NK-92 treated with Interleukin-12 subunit alpha and Interleukin-12 subunit beta, amount 100 ng/mL, for 24 hours (cell line): Measurements from ENCODE around the gene SMAD7.

ENCODE experiments used
- DNase-seq: peaks from one replicate; lab custom pipeline; 2025; lab: John Stamatoyannopoulos, UW

SMAD7 gene

DNA sequence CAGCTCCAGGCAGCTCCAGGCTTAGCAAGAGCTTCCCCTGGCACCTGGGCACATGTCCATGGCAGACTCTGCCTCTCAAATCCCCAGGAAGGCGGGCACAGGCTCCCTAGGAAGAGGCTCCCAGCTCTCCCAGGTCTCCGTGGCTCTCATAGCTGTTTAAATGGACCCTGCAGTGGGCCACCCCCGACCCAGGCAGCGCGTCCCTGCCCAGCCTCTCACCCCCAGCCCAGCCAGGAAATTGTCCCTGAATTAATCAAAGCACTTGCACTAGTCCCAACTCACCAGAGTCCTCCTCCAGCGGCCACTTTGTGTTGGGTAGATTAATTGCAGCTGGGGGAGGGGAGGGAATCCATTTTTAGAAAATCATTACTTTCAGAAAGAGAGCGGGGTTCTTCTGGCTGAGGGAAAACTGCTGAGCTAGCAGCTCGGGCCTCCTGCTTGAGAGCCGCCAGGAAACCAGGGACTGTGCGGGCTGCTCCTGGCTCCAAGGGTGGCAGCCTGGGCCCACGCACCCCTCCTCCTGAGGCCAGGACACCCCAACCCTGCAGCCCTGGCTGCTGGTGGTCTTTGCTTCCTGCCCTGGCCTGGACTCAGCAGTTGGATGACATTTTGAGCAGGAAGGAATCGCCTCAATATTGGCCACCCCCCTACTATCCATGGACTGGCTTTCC, 36.0 kb downstream of the SMAD7 start:
- DNase-seq, result no peak

DNA sequence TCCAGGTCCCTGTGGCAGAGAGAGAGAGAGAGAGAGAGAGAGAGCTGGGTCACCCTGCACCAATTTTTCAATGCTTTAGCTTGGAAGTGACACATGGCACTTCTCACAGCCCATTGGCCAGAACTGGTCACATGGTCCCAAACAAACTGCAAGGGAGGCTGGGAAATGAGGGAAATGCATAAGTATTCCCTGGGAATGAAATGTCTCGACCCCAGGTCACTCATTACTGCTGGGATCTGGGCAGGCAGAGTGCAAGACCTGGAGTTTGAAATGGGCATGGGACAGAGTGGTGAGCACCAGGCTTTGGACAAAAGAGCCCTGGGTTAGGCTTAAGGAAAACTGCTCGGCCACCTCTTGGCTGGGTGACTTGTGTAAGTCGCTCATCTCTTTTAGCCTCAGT, 37.0 kb downstream of the SMAD7 start:
- DNase-seq, result no peak

DNA sequence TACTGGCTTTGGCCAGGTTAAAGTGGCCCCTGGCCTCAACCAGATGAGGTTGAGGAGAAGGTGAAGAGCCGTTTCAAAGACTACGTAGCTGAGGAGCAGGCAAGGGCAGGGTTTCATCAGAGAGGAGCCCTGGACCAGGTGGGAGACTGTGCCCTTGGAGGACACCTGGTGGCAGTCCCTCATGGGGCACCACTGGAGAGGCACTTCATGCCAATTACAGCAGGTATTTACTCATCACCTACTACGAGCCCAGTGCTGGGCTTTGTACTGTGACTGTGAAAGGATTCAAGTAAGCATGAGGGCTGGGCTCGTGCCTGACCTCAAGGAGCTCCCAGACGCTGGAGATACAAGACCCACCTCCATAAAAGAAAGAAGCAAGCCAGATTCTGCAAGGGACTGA, 37.6 kb downstream of the SMAD7 start:
- peak; percentile 38 for DNase-seq

DNA sequence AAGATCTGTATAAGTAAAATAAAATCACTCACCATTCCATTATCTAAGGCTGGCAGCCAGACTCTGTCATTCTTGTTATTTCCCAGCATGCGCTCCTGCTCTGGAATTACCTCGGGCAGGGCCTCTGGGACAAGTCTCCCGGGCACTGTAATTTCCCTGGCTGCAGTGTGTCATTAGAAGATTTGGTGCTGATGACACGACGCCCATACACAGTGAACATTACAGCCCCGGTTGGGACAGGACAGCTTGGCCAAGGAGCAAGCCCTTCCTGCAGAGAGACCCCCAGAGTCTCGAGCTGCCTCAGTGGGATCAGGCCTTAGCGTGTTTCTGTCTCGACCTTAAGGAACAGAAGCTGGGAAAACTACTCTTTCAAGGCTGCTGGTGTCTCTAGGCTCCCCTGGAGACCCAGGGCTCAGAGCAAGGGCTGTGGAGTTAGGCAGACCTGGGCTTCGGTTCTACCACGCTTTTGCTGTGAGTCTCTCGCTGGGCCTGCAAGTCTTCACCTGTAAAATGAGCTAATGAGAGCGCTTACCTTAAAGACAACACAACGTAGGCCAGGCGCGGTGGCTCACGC, 39.7 kb downstream of the SMAD7 start:
- DNase-seq, result no peak

DNA sequence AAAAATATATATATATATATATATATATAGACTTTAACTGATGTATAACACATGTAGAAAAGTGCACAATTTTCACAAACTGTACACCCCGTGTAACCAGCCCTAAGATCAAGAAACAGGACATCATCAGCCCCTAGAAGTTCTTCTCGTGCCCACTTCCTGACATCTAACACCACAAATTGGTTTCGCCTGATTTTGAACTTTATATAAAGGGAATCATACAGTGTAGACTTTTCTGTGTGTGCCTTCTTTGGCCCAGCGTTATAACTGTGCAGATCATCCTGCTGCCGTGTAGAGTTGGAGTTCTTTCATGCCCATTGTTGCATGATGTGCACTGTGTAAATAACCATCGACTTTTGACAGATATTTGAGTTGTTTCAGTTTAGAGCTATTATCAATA, 41.0 kb downstream of the SMAD7 start:
- no peak for DNase-seq

DNA sequence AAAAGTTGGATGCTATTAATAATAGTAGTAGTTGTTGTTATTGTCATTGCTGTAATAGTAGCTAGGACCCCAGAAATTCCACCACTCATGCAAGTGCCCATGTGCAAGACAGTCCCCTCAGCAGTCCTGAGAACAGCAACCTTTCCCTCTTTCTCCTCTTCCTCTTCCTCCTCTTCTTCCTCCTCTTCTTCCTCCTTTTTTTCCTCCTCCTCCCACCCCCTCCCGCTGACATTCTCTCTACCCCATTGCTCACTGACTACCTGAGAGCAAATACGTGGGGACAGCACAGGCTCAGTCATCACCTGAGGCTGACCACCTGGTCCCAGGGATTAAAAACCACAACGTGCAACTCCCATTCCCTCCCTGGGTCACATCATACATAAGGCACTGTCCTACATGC, 41.8 kb downstream of the SMAD7 start:
- DNase-seq, result no peak

DNA sequence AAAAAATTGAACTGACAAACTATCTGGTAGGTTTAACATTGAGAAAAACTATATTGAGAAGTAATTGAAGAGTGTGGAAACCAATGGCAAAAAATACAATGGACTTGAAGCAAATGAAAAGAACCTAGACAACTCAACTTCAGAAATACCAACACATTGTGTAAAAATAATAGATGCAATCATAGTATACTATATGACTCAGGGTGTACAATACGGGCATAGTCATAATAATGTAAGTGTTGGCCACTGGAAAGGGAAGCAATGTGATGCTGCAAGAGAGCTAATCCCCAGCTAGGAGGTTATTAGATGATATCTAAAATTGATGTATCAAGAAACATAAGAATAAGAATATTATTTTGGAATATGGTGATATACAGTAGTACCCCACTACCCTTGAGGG, 45.3 kb downstream of the SMAD7 start:
- DNase-seq, result no peak

DNA sequence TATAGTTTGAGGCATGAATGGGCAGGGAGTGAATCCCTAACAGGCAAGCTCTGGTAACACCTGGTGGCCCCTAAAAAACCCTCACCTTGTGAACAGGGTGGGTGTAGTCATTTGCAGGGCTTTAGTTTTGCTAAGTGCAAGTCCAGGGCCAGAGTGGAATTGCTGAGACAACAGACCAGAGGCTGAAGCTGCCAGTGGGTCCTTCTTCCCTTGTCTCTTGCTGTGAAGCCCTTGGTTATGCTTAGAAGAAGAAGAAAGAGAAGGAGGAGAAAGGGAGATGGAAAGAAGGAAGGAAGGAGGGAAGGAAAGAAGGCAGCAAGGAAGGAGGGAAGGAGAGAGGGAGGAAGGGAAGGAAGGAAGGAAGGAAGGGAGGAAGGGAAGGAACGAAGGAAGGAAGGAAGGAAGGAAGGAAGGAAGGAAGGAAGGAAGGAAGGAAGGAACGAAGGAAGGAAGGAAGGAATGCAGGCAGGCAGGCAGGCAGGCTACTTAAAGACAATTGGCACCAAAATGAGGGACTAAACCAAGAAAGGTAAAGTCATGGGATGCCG, 45.8 kb downstream of the SMAD7 start:
- DNase-seq, result no peak

DNA sequence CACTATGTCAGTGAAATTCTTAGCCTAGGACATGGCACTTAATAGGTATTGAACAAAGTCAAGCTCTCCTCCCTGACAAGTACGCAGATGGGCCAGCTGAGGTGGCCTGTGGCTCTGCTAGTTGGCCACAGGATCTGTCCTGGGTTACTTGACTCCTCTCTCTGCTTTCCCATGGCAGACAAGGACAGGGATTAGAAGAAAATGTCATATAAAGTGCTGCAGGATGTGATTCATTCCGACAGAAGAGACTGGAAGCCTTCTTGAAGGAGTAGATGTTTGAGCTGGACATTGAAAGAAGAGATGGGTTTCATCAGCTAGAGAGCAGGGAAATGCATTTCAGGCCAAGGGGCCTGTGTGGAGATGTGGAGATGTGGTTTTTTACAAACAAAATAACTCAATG, 46.7 kb downstream of the SMAD7 start:
- no peak for DNase-seq

DNA sequence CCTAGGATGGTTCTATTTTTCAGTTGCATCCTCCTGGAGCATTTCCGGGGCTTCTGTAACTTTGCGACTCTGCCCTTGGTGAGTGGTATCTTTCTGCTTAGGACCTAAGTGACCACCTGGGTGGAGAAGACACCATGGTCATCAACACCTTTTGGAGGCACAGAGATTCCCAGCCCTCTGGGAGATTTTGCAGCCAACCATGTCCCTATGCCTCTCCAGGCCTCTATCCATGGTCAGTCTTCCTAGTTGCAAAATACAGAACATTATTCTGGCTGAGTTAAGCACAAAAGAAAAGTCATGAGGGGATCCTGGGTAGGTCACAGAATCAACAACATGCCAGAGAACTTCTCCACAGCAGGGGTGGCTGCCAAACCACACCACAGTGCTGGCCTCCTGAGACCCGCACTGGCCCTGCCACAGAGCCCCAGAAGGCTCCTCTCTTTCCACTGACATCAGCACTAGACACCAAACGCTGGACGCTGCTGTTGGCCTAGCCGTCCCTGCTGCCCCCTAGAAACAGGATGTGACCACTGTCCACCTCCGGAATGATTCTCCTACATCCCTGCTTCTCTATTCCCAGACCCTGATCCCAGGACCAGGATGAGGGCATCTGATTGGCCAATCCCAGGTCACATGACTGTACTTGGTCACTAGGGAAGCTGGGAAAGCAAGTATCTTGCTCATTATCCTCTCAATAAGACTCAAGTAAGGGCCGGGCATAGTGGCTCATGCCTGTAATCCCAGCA, 47.7 kb downstream of the SMAD7 start:
- no peak for DNase-seq

DNA sequence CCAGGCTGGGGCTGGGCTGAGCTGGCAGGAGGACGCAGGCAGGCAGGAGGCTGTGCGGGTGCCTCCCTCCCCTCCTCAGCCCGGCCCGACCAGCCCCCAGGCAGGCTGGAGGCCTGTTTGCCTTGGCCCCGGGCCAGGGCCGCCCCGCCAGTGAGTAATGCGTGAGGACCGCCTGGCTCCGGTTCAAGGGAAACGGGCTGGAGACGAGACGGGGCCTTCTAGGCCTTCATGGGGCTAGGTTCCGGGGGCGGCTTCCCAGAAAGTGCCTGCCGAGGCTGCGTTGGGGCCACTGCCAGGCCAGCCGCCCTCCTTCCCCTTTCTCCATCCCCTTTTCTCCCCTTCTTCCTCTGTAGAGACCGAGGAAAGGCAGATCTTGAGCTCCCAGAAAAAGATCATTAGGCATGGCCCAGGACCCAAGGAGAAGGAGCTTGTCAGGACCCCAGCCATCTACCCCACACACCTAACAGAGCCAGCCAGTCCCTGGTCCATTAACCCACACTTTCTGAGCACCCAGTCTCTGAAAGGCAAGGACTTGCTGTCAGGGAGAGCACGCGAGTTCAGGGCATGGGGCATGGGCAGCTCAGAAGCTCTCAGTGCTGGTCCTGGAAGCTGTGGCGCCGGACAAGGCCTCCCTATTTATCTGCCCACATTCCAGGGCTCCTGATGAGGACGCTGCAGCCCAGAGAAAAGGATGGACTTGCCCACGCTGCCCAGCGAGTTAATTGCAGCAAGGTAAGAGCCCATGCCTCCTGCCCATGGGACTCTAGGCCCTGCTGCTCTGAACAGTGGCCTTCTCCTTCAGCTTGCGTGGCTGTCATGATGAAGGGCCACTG, 48.5 kb downstream of the SMAD7 start:
- DNase-seq, result no peak

DNA sequence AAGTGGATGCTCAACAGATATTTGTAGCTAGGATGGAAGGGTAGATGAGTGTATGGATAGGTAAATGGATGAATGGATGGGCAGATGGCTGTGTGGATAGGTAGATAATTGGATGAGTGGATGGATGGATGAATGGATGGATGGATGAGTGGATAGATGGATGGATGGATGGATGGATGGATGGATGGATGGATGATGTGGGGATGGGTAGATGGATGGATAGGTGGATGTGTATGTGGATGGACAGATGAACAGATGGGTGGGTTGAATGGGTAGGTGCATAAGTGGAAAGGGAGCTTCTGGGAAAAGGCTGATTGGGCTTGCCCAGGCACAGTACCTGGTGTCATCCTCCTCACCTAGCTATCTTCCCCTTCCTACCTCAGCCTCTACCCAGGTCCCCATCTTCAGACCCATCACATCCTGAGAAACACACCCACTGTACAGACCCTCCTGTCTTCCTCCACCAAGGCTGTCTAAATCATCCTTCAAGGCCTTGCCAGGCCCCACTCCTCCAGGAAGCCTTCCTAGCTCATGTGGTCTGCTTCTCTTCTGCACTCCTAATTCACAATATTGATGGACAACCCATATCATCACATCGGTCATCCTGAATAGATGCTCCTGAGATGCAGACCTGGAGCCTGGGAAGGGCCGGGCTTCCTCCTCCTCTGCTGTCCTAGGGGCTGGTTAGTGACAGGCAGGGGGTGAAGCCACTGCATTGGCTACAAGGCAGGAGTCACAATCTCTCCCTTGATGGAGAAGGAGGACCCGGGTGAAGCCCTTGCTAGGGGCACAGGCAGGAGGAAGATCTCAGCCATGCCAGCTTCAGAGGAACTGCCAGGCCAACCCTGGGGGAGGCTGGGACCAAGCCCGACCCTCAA, 49.4 kb downstream of the SMAD7 start:
- no peak for DNase-seq

DNA sequence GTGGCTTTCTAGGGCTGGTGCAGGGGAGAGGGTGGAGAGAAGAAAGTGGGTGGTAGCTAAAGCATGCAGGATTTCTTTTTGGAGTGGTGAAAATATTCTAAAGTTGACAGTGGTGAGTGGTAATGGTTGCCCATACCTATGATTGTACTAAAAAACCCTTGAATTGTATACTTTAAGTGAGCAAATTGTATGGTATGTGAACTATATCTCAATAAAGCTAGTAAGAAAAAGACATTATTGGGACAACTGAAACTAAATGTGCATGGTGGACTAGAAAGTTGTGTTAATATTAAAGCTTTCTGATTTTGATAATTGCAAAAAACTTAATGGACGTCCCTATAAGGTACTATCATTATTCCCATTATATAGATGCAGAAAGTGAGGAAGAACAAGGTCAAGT, 50.3 kb downstream of the SMAD7 start:
- DNase-seq, result no peak

DNA sequence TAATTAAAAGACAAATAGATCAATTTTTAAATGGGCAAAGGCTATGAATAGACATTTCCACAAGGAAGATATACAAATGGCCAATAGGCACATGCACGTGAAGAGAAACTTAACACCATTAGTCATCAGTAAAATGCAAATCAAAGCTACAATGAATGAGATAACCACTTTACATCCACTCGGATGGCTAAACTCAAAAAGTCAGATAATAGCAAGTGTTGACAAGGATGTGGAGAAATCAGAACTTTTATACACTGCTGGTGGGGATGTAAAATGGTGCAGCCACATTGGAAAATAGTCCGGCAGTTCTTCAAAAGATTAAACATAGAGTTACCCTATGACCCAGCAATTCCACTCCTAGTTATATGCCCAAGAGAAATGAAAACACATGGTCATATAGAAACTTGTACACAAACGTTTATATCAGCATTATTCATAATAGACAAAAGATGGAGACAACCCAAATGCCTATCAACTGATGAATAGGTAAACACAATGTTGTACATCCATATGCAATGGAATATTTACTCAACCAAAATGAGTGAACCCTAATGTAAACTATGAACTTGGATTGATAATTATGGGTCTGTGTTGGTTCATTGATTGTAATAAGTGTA, 51.1 kb downstream of the SMAD7 start:
- no peak for DNase-seq

DNA sequence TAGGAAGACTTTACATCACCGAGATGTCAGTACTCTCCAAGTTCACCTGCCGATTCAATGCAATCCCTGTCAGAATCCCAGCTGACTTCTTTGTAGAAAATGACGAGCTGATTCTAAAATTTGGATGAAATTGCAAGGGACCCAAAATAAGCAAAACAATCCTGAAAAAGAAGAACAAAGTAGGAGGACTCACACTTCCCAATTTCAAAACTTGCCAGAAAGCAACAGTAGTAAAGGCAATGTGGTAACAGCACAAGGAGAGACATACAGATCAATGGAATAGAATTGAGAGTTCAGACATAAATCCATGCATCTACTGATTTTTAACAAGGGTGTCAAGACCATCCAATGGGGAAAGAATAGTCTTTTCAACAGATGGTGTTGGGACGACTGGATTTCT, 52.2 kb downstream of the SMAD7 start:
- DNase-seq, result no peak

DNA sequence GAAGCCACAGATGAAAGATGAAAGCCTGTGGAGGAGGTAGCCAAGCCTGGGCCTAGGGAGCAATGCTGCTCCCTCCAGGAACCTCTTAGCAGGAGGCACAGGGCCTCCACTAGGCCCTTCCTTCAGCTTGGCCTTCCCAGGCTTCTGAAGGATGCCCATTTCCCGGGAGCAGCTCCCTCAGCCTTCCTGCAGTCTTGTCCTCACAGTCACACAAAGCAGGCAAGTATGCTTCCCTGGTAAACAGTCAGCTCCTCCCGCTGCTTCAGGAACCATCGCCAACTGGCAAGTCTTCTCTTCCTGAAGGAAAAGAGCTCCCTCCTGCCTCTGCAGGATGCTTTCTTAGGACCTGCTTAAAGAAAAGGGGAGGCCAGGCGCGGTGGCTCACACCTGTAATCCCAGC, 53.2 kb downstream of the SMAD7 start:
- DNase-seq, result no peak

DNA sequence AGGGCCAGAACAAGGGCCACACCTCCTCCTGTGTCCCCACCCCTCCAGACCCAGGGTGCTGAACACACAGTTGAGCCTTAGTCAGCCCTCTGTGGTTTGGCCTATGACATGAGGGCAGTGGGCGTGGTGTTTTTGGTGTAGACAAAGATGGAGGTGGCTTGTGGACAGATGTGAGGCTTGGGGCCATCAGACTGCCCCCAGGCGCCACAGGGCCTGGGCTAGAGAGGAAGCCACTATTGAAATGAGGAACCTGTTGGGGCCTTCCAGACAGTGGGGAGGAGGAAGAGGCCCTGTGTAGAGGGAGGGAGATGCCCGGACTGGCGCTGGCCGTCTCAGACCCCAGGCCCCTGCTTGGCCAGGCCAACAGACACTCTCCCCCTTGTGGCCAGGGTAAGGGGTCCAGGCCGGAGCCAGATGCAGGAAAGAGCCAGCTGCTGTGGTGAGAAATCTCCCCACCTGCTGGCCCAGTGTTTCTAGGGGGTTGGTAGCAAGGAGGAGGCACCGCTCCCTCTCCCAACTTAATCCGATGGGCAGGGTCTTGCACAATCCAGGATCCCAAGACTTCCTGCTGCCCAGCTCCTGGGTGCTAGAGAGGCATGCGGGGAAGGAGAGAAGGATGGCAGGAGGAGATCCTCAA, 53.8 kb downstream of the SMAD7 start:
- peak; percentile 19 for DNase-seq

DNA sequence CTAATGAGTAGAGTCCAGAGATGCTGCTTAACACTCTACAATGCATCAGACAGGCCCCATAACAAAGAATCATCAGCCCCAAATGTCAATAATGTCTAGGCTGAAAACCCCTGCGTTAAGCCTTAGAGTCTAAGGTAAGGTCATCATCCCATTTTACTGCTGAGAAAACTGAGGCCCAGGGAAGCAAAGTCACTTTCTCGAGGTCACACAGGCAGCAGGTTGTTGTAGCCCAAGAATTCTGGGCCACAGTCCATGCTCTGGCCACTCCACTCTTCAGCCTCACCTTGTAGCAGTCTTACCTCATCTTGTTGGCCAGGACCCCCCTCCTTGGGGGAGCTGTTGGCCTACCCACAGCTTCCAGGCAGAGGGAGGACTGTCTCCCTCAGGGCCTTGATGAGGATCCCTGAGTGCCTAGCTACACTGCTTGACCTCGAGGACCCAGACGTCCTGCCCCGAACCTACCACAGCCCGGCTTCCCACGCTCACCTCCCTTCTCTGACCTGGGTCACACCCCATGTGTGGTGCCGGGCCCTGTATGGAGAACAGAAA, 54.4 kb downstream of the SMAD7 start:
- DNase-seq, result no peak

DNA sequence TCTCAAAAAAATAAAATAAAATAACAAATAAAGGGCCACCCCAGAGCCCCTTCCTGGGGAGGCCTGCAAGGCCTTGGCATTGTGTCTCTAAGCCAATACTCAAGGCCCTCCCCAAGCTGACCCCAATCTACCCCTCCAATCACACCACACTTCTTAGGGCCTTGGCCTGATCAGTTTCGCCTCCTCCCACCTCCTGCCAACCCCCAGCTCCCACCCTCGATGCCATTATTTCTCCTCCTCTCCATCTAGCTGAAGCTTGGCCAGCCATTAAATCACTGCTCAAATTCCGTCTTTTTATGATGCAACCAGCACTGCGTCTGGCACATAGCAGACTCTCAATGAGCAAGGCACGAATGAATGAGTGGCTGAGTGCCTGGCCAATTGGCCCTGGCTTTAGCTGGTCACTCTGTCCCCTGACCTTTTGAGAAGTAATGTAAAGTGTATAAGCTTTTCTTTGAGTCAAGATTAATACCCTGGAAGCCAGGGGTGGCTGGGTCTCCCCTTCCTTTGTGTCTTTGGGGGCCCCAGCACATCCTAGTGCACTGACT, 55.9 kb downstream of the SMAD7 start:
- DNase-seq, result no peak
